Stimulated activated CD4-positive, alpha-beta T cell treated with anti-CD3 and anti-CD28 coated beads, Interleukin-15, amount 100 ng/mL, for 48 hours (primary cell): ENCODE measurements around the gene USP17L26.
"Not testable (repeated sequence)": the region's sequence is repeated elsewhere in the genome, so short reads cannot be mapped to it uniquely, and the experiment has no call there.

Source experiments
- DNase-seq, 2 donors: peaks; one replicate each; pipeline ENCODE4 v3.0.0-alpha.2; 2020; ENCODE audit warnings: low read depth in 2 of 2

The USP17L26 gene

DNA sequence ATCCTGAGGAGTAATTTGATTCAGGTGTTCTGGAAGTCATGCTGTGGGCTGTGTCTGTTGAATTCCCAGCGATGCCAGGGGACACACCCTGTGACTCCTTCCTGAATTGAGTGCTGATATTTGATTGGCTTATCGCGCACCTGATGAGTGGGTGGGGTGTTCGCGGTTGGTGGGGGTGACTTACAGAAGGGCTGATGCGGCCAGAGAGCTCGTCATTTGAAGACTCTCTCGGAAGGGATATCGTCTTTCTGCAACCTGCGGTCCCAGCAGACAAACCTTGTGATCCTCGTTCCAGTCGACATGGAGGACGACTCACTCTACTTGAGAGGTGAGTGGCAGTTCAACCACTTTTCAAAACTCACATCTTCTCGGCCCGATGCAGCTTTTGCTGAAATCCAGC lies at the start of gene USP17L26:
Gene USP17L26 (plus strand): TSS at position 301 of the 400 bp plus-strand sequence. CDS start 0 bp downstream, at position 301.
- not testable (repeated sequence) for DNase-seq

GRCh38 chr4:9324191-9324590 lies 10.3 kb upstream of the USP17L26 start:
- DNase-seq, result not testable (repeated sequence)

- DNase-seq, result not testable (repeated sequence)
Measured at GRCh38 chr4:9324865-9325264, 9.6 kb upstream of the USP17L26 start, which contains the start of gene USP17L24. Gene USP17L24 (plus strand): TSS chr4:9325165. CDS start chr4:9325165, 0 bp downstream.

DNA sequence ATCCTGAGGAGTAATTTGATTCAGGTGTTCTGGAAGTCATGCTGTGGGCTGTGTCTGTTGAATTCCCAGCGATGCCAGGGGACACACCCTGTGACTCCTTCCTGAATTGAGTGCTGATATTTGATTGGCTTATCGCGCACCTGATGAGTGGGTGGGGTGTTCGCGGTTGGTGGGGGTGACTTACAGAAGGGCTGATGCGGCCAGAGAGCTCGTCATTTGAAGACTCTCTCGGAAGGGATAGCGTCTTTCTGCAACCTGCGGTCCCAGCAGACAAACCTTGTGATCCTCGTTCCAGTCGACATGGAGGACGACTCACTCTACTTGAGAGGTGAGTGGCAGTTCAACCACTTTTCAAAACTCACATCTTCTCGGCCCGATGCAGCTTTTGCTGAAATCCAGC lies 4.8 kb upstream of the USP17L26 start, which contains the start of gene USP17L25:
Gene USP17L25 (plus strand): TSS at position 301 of the 400 bp plus-strand sequence. CDS start 0 bp downstream, at position 301.
- DNase-seq, result not testable (repeated sequence)

GRCh38 chr4:9339103-9339502 lies 4.6 kb downstream of the USP17L26 start, which contains the start of gene USP17L5:
Gene USP17L5 (plus strand): TSS chr4:9339403. CDS start chr4:9339403, 0 bp downstream.
- DNase-seq, result not testable (repeated sequence)

DNA sequence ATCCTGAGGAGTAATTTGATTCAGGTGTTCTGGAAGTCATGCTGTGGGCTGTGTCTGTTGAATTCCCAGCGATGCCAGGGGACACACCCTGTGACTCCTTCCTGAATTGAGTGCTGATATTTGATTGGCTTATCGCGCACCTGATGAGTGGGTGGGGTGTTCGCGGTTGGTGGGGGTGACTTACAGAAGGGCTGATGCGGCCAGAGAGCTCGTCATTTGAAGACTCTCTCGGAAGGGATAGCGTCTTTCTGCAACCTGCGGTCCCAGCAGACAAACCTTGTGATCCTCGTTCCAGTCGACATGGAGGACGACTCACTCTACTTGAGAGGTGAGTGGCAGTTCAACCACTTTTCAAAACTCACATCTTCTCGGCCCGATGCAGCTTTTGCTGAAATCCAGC lies 9.4 kb downstream of the USP17L26 start, which contains the start of gene USP17L27:
Gene USP17L27 (plus strand): TSS at position 301 of the 400 bp plus-strand sequence. CDS start 0 bp downstream, at position 301.
- not testable (repeated sequence) for DNase-seq

- DNase-seq, result not testable (repeated sequence)
Measured at GRCh38 chr4:9348593-9348992, 14.1 kb downstream of the USP17L26 start, which contains the start of gene USP17L28. Gene USP17L28 (plus strand): TSS chr4:9348893. CDS start chr4:9348893, 0 bp downstream.

DNA sequence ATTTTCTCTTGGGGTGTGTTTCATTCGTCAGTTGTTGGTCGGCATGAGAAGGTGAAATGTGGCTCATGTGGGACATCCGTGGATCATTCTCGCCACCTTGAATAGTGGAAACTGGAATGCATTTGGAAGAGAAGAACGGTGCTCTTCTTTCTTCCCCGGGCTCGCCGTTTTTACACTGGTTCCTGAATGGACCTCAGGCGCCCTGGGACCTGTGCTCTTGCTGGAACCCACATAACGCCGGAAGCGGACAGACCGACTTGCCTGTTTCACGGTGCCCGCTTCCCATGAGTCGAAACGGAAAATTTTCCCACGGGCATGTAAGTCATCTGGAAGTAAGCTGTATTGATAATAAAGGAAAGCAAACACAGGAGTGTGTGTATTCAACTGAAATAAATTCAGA lies 16.4 kb downstream of the USP17L26 start:
- not testable (repeated sequence) for DNase-seq

- DNase-seq, result not testable (repeated sequence)
Measured at GRCh38 chr4:9353338-9353737, 18.9 kb downstream of the USP17L26 start, which contains the start of gene USP17L29. Gene USP17L29 (plus strand): TSS chr4:9353638. CDS start chr4:9353638, 0 bp downstream.

GRCh38 chr4:9362829-9363228 lies 28.4 kb downstream of the USP17L26 start, which contains the start of gene USP17L30:
Gene USP17L30 (plus strand): TSS chr4:9363129. CDS start chr4:9363129, 0 bp downstream.
- DNase-seq, result not testable (repeated sequence)

DNA sequence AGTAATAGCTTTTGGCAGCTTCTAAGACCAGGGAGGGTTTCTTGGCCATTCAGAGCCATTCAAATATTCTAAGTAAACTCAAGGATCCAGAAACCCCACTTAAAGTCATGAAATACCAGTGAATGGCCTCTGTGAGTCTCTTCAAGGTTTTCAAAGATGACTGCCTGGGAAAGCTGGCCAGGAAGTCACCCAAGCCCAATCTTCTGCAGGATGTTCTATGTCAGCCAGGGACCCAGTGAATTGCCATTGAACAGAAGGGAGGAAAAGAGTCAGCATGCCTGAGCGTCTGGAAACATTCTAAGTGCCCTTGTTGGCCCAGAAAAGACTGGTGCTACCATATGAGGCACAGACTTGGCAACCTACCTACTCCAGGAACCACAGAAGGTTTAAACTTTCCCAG lies 45.4 kb downstream of the USP17L26 start:
- DNase-seq, result not testable (repeated sequence)

DNA sequence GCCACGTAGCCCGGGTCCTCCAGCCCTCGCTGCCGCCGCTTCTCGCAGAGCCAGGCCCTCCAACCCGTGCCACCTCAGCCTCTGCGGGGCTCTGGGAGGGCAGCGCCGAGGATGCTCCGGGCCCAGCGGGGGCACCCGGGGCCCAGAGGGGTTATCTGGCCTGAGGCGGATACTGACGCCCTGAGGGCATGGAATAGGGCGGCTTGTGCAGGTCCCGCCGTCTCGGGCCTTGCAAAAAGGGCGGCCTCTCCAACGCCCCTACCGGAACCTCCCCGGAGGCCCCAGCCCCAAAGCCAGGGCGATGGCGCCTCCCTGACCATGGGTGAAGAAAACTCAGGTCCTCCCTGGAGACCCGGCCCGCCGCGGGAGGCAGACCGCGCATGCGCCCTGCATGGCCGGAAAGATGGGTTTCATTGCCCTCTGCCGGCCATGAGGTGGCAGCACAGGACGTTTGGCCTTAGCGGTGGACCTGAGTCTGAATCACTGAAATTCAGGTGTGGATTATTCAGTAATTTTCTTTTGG lies 46.6 kb downstream of the USP17L26 start:
- DNase-seq, result peak; percentile 10 to 34

- no peak for DNase-seq
Measured at GRCh38 chr4:9384126-9384525, 49.7 kb downstream of the USP17L26 start.
